Upper lobe of right lung (tissue), 1 donor: ENCODE results near the gene MTA2. TPM values are rescaled to one million over a fixed set of nuclear protein-coding genes. Genes with fewer than 3 reads are reported as not detected.
A peak's percentile ranks its signal among the peaks of the same experiment; 100 is the strongest.
"Not testable (repeated sequence)": the region's sequence is repeated elsewhere in the genome, so short reads cannot be mapped to it uniquely, and the experiment has no call there.

Source experiments
- ATAC-seq: fragments of 200-7000 bp; cut with Tn5 transposase; one replicate; pipeline ENCODE4 v1.9.1; 2020; ENCODE audit warnings: mild to moderate bottlenecking, moderate library complexity
- DNase-seq: peaks from one replicate; pipeline ENCODE4 v3.0.0-alpha.2; 2020
- H3K27ac ChIP-seq: fragments of 200-600 bp; one replicate; pipeline ENCODE4 v1.8.0; 2022
- H3K27me3 ChIP-seq: fragments of 200-600 bp; one replicate; pipeline ENCODE4 v1.8.0; 2022; ENCODE audit warnings: mild to moderate bottlenecking
- H3K36me3 ChIP-seq: fragments of 200-600 bp; one replicate; pipeline ENCODE4 v1.8.0; 2022
- H3K4me1 ChIP-seq: fragments of 200-600 bp; one replicate; pipeline ENCODE4 v1.8.0; 2022
- H3K4me3 ChIP-seq: fragments of 200-600 bp; one replicate; pipeline ENCODE4 v1.8.0; 2022; ENCODE audit warnings: mild to moderate bottlenecking
- H3K9me3 ChIP-seq: fragments of 200-600 bp; one replicate; pipeline ENCODE4 v1.8.0; 2022
- intact Hi-C: fragments of 100-400 bp; cut with DNase I; formaldehyde crosslinking; loops from one replicate; pipeline ENCODE4 v1.11.0; 2022
- total RNA-seq: library from RNA; stranded (reverse); fragmentation: NEBNext Ultra II Directional; extraction: Animal tissue kit (Norgen Biotek cat#: 25700); gene quantifications from one replicate; pipeline ENCODE4 v1.2.1, GENCODE V29; 2021
- TF ChIP-seq, protein P1 (sequence below): fragments of 200-600 bp; IDR thresholded peaks from one replicate; pipeline ENCODE4 v1.8.0; 2022; ENCODE audit warnings: antibody characterized with exemption
- donor health status: DM: no; HTN: yes; CAD: no; lungs with severe emphysema.

The MTA2 gene
- total RNA-seq, 1 donor from 2014 or later: 75.0 TPM

DNA sequence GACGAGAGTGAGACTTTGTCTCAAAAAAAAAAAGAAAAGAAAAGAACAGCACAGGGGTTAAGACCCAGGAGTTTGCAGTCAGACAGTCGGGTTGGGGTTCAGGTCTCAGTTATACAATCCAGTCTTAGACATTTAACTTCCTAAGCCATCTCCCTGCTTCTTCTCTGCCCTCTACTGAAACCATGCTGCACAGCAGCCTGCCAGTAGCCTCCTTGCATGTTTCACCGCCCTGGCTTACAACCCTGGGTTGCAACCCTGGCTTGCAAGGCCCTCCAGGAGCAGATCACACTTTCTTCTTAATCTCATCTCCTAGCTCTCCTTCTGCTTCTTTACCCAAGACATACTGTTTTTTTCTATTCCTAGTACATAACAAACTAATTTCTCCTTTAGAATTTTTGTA, 26.0 kb upstream of the MTA2 start:
- Histone ChIP-seq H3K4me3 (no peak overlapping the region), H3K27me3 (no peaks in the 10 kb centered on the region), H3K36me3 (peaks cover 76% of the 10 kb centered on the region), H3K4me1 (peaks cover under 1% of the 10 kb centered on the region), H3K27ac (no peak overlapping the region), H3K9me3 (no peaks in the 10 kb centered on the region)
- no peak for DNase-seq
- no peak for ATAC-seq
- intact Hi-C loops: no loop called here
- TF ChIP-seq, protein P1, sequence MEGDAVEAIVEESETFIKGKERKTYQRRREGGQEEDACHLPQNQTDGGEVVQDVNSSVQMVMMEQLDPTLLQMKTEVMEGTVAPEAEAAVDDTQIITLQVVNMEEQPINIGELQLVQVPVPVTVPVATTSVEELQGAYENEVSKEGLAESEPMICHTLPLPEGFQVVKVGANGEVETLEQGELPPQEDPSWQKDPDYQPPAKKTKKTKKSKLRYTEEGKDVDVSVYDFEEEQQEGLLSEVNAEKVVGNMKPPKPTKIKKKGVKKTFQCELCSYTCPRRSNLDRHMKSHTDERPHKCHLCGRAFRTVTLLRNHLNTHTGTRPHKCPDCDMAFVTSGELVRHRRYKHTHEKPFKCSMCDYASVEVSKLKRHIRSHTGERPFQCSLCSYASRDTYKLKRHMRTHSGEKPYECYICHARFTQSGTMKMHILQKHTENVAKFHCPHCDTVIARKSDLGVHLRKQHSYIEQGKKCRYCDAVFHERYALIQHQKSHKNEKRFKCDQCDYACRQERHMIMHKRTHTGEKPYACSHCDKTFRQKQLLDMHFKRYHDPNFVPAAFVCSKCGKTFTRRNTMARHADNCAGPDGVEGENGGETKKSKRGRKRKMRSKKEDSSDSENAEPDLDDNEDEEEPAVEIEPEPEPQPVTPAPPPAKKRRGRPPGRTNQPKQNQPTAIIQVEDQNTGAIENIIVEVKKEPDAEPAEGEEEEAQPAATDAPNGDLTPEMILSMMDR: no peak

DNA sequence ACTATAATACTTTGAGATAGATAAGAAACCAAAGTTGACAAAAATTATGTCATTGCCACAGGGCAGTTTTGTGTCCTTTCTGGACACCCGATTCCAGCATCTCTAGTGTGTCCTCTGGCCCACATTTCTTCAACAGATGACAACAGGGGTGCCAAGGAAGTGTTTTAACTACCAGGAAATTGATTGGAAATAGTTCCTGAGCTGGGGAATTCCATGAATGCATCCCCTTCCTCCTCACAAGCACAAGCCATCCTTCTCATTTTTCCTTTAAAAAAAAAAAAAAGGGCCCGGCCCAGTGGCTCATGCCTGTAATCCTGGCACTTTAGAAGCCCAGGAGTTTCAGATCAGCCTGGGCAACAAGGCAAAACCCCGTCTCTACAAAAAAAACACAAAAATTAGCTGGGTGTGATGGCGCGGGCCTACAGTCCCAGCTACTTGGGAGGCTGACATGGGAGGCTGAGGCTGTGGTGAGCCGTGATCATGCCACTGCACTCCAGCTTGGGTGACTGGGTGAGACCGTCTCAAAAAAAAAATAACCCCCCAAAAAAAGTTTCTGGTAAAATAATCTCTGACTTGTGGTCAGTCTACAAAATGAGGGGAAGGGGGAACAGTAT, 20.9 kb upstream of the MTA2 start:
- Histone ChIP-seq H3K27ac (peak overlapping the region; percentile 90), H3K4me1 (peaks cover 18% of the 10 kb centered on the region), H3K9me3 (no peaks in the 10 kb centered on the region), H3K4me3 (peak overlapping the region; percentile 83), H3K36me3 (peaks cover 25% of the 10 kb centered on the region), H3K27me3 (no peaks in the 10 kb centered on the region)
- DNase-seq (no peak), ATAC-seq (no peak)
- TF ChIP-seq, protein P1: no peak
- intact Hi-C loops: no loop called here

DNA sequence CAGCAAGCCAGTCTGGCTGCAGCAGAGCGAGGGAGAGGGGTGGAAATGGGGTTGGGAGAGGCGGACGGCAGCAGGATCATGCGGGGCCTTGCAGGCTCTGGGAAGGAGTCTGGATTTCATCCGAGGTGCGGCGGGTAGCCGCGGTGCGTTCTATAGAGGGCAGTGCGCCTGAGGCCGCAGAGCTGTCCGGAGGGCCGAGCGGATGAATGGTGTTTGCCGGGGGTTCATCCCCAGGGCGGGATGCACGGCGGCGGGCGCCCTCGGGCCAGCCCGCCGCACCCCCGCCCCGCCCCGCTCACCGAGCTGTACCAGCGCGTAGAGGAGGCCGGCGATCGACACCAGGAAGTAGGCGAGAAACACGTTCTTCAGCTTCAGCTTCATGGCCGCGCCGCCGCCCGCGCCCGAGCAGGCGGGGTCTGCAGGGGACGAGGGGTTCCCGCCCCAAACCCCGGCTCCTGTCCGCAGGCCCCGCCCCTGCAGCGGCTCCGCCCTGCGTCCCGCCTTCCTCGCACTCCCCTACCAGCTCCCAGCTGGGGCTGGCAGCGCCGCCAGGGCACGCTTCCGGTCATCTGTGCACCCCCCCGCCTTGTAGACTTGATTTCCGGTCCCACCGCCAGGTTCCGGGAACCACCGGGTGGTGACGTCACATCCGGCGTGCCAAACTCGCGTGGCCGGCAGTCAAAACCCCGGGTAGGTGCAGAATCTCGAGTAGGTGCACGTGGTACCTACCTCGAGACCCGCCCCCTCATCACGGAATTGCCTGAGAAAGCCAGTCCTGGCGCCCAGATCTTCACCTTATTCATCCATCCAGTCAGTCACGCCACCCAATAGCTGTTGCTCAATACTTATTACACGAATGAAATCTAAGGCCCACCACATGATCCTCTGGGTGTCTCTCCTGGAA, 20.2 kb upstream of the MTA2 start, which contains the start of gene B3GAT3:
Gene B3GAT3 (minus strand): TSS at position 420 of the 904 bp plus-strand sequence. CDS start 39 bp downstream, at position 381.
- H3K9me3 ChIP-seq: no peaks in the 10 kb centered on the region
- TF ChIP-seq, protein P1: no peak
- no peaks in the 10 kb centered on the region for H3K27me3 ChIP-seq
- H3K4me1 ChIP-seq: peaks cover 18% of the 10 kb centered on the region
- peaks cover 23% of the 10 kb centered on the region for H3K36me3 ChIP-seq
- peak within 1 kb of the TSS; percentile 83 for H3K4me3 ChIP-seq
- peak within 1 kb of the TSS; percentile 90 for H3K27ac ChIP-seq
- DNase-seq (peak; percentile 100), ATAC-seq (peak; percentile 99)
- intact Hi-C loops: no loop called here

DNA sequence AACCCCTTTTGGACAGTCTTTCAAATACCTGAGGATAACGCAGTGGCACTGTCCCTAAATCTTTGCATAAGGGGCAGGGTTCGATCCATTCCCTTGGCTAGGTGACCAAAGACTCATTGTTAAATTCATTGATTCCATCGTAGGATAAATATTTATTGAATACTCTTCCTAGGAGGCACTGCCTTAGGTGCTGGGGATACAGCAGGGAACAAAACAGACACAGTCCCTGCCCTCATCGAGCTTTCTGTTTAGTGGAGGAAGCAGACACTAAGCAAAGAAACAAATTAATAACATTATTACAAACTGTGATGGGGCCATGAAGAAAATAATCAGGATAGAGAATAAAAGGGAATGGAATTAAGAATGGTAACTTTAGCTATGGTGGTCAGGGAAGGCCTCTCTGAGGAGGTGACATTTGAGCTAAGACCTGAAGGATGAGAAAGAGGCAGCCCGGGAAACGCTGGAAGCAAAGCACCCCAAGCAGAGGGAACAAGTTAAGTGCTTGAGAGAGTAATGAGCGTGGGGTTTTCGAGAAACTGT, 19.4 kb upstream of the MTA2 start:
- Histone ChIP-seq H3K36me3 (peaks cover 19% of the 10 kb centered on the region), H3K27ac (peak overlapping the region; percentile 90), H3K27me3 (no peaks in the 10 kb centered on the region), H3K4me1 (peaks cover 18% of the 10 kb centered on the region), H3K4me3 (peak overlapping the region; percentile 83), H3K9me3 (no peaks in the 10 kb centered on the region)
- ATAC-seq: no peak
- DNase-seq: no peak
- intact Hi-C loops: no loop called here
- TF ChIP-seq, protein P1: no peak

DNA sequence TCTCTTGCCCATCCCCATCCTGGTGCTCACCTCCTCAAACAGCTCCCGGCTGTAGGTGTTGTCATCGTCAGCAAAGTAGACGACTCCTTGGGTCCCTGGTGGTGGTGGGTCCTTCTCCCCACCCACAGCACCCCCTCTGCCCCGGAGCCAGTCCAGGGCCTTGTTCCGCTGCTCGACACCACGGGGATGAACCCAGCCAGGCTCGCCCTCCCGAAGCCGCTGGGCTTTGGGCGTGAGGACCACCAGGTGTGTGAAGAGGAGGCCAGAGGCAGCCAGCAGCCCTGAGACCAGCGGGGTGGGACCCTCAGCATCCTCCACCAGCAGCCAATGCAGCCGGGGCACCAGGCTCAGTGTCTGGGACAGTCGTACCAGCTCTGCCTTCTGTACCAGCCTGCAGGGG, 15.3 kb upstream of the MTA2 start:
- DNase-seq, ATAC-seq, H3K27ac ChIP-seq, H3K27me3 ChIP-seq, H3K9me3 ChIP-seq, intact Hi-C loops, H3K4me3 ChIP-seq: not testable (repeated sequence)
- peaks cover 13% of the 10 kb centered on the region for H3K36me3 ChIP-seq
- peaks cover 17% of the 10 kb centered on the region for H3K4me1 ChIP-seq

DNA sequence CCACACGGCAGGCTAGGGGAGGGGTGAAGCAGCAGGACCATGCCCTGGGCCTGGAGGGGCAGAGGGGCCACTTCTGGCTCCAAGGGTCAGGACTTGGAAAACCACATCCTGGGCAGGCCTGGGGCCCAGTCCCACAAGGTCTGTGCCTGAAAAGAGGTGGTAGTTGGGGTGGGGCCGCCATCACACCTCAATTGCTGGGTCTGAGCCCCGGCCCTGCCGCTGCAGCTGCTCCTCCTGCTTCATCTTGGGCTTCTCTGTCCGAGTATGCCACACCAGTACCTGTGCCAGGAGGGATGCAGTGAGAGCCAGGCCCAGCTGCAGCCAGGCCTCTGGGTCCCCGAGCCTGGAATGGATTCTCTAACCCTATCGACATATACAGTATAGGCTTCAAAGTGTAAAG, 13.9 kb upstream of the MTA2 start:
- TF ChIP-seq, protein P1: no peak
- DNase-seq (no peak), ATAC-seq (no peak)
- Histone ChIP-seq H3K27ac (no peak overlapping the region), H3K27me3 (no peaks in the 10 kb centered on the region), H3K36me3 (peaks cover 15% of the 10 kb centered on the region), H3K9me3 (no peaks in the 10 kb centered on the region), H3K4me1 (peaks cover 24% of the 10 kb centered on the region), H3K4me3 (no peak overlapping the region)
- intact Hi-C loops: no loop called here
